DND-41 (cell line): ENCODE data around the gene LDB2.

Experiments
- CTCF ChIP-seq: IDR thresholded peaks from 2 replicates; pipeline ENCODE4 v1.5.1; 2012; ENCODE audit warnings: borderline replicate concordance, low read length, moderate library complexity, mild to moderate bottlenecking; ENCODE audit not compliant: poor library complexity, severe bottlenecking; ENCODE audit errors: extremely low read depth
- EZH2 ChIP-seq: IDR thresholded peaks from 3 replicates; pipeline ENCODE4 v1.6.1; 2012; ENCODE audit warnings: borderline replicate concordance, low read depth, mild to moderate bottlenecking, moderate library complexity, low read length, inconsistent platforms; ENCODE audit not compliant: severe bottlenecking

GRCh38 chr4:16569790-16570189 lies 328.7 kb downstream of the LDB2 start:
- no peak for TF ChIP-seq CTCF
- no peak for TF ChIP-seq EZH2
